Ascending aorta (tissue), 2 donors: Measurements from ENCODE around the gene RGS9. TPM values are rescaled to one million over a fixed set of nuclear protein-coding genes. Genes with fewer than 3 reads are reported as not detected.

Experiments
- DNase-seq, 2 donors: peaks; one replicate each; pipeline ENCODE4 v3.0.0-alpha.2; 2019; ENCODE audit warnings: low spot score in 2 of 2
- H3K27ac ChIP-seq, 2 donors: fragments of 200-600 bp; sonication (generic); one replicate each; pipeline ENCODE4 v1.5.1; 2016 to 2017; ENCODE audit warnings: mild to moderate bottlenecking in 1 of 2
- H3K27me3 ChIP-seq: fragments of 200-600 bp; sonication (generic); one replicate; pipeline ENCODE4 v1.5.1; 2017
- H3K36me3 ChIP-seq, 2 donors: fragments of 200-600 bp; sonication (generic); one replicate each; pipeline ENCODE4 v1.5.1; 2016
- H3K4me1 ChIP-seq, 2 donors: fragments of 200-600 bp; sonication (generic); one replicate each; pipeline ENCODE4 v1.5.1; 2016 to 2017; ENCODE audit warnings: mild to moderate bottlenecking in 1 of 2
- H3K4me3 ChIP-seq, 2 donors: fragments of 200-600 bp; sonication (generic); one replicate each; pipeline ENCODE4 v1.5.1; 2016 to 2017; ENCODE audit warnings: mild to moderate bottlenecking in 1 of 2
- H3K9me3 ChIP-seq, 2 donors: fragments of 200-600 bp; sonication (generic); one replicate each; pipeline ENCODE4 v1.5.1; 2016
- CTCF ChIP-seq, 3 experiments: fragments of 200-600 bp in 2 of 3; fragments of 450-650 bp in 1 of 3; sonication (generic) in 2 of 3; IDR thresholded peaks; one replicate each; pipeline ENCODE4 v1.5.1; 2016 to 2019; ENCODE audit warnings: antibody characterized with exemption in 3 of 3, mild to moderate bottlenecking in 1 of 3, moderate library complexity in 1 of 3
- intact Hi-C: fragments of 100-400 bp; cut with DNase I; formaldehyde crosslinking; loops from one replicate; pipeline ENCODE4 v1.15.1; 2023
- total RNA-seq: library from RNA; depleted of rRNA; stranded (reverse); fragments of >200 nt; gene quantifications from one replicate; pipeline ENCODE4 v1.1.0, GENCODE V29; 2016

Gene RGS9
- total RNA-seq, 1 donor from 2014 or later, result 0.21 TPM

DNA sequence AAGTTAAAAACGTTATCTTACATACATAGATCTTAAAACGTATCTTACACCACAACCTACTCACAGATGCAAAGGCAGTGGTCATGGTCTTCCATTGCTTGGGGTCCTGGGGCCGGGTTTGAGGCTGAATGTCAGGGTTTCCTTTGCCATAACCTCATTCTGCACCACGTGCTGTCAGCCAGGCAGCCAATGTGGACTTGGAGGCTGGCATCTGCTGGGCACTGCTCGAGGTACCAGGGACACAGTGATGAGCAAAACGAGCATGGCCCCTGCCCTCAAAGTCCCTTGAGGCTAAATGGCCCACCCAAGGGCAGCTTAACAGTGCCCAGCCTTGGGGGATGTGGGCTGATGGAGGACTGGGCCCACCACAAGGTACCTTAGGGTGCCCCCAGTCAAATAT is 35.8 kb upstream of the RGS9 start:
- Histone ChIP-seq H3K27me3 (no peaks in the 10 kb centered on the region), H3K36me3 (no peaks in the 10 kb centered on the region), H3K4me1 (peaks cover 0 to 10% of the 10 kb centered on the region in 2 donors), H3K27ac (peak overlapping the region in 1 of 2 donors; percentile 58), H3K4me3 (peak overlapping the region; percentile 55 to 64), H3K9me3 (no peaks in the 10 kb centered on the region)
- intact Hi-C loops, result loop anchor here (5.0 kb wide), 1 partner anchor 124 kb away; no protein-coding TSS in a partner anchor
- DNase-seq, result no peak
- TF ChIP-seq CTCF (IDR thresholded peaks at IDR 0.05), result no peak

DNA sequence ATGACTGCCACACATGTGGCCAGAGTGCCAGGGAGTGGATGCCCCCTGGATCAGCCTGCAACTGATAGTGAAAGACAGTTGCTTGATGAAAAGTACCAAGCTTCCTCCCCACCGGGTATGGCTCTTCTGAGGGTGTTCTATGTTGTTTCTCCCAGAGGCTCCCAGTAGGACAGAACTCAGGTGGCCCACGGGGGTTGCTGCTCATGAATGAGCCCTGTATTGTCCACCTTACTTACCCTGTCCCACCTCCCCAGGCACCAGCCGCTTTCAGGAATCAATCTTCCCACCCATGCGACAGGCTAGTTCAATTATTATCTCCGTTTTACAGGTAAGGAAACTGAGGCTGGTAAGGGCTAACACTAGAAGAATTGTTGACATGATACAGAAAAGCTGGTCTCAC is 34.9 kb upstream of the RGS9 start:
- H3K9me3 ChIP-seq, result no peaks in the 10 kb centered on the region
- H3K27ac ChIP-seq, result no peak overlapping the region
- no peak for DNase-seq
- intact Hi-C loops, result loop anchor here (5.0 kb wide), 1 partner anchor 125 kb away; no protein-coding TSS in a partner anchor
- TF ChIP-seq CTCF (IDR thresholded peaks at IDR 0.05), result no peak
- H3K36me3 ChIP-seq, result no peaks in the 10 kb centered on the region
- no peak overlapping the region for H3K4me3 ChIP-seq
- H3K4me1 ChIP-seq, result peaks cover 0 to 11% of the 10 kb centered on the region in 2 donors
- no peaks in the 10 kb centered on the region for H3K27me3 ChIP-seq

- Histone ChIP-seq H3K36me3 (no peaks in the 10 kb centered on the region), H3K4me3 (no peak overlapping the region), H3K27me3 (no peaks in the 10 kb centered on the region), H3K4me1 (peaks cover 0 to 11% of the 10 kb centered on the region in 2 donors), H3K27ac (no peak overlapping the region), H3K9me3 (no peaks in the 10 kb centered on the region)
- TF ChIP-seq CTCF (IDR thresholded peaks at IDR 0.05), result no peak
- intact Hi-C loops, result loop anchor here (5.0 kb wide), 1 partner anchor 125 kb away; no protein-coding TSS in a partner anchor
- DNase-seq, result no peak
Observed at GRCh38 chr17:65102788-65103187, 34.4 kb upstream of the RGS9 start.

DNA sequence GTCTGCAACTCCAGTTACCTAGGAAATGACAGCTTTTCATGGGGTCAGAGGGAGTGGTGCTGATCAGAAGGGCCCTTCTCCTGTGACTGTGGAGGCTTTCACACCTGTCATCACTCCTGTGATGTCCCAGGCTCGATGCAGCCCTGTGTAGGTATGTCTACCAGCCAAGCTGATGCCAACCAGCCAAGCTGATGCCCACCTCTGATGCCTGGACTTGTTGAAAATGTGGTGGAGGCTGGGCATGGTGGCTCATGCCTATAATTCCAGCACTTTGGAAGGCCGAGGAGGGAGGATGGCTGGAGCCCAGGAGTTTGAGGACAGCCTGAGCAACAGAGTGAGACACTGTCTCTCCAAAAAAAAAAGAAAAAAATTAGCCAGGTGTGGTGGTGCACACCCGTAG is 33.7 kb upstream of the RGS9 start:
- intact Hi-C loops, result loop anchor here (5.0 kb wide), 1 partner anchor 126 kb away; no protein-coding TSS in a partner anchor
- Histone ChIP-seq H3K9me3 (no peaks in the 10 kb centered on the region), H3K36me3 (no peaks in the 10 kb centered on the region), H3K27ac (no peak overlapping the region), H3K27me3 (no peaks in the 10 kb centered on the region), H3K4me3 (no peak overlapping the region), H3K4me1 (peaks cover 0 to 11% of the 10 kb centered on the region in 2 donors)
- no peak for TF ChIP-seq CTCF (IDR thresholded peaks at IDR 0.05)
- no peak for DNase-seq

- H3K9me3 ChIP-seq, result no peaks in the 10 kb centered on the region
- no peak for DNase-seq
- no peak overlapping the region for H3K4me3 ChIP-seq
- no peaks in the 10 kb centered on the region for H3K27me3 ChIP-seq
- intact Hi-C loops, result loop anchor here (5.0 kb wide), 1 partner anchor 127 kb away; no protein-coding TSS in a partner anchor
- TF ChIP-seq CTCF (IDR thresholded peaks at IDR 0.05), result no peak
- H3K27ac ChIP-seq, result no peak overlapping the region
- H3K36me3 ChIP-seq, result no peaks in the 10 kb centered on the region
- H3K4me1 ChIP-seq, result peaks cover 0 to 11% of the 10 kb centered on the region in 2 donors
Observed at GRCh38 chr17:65103896-65104295, 33.3 kb upstream of the RGS9 start.

DNA sequence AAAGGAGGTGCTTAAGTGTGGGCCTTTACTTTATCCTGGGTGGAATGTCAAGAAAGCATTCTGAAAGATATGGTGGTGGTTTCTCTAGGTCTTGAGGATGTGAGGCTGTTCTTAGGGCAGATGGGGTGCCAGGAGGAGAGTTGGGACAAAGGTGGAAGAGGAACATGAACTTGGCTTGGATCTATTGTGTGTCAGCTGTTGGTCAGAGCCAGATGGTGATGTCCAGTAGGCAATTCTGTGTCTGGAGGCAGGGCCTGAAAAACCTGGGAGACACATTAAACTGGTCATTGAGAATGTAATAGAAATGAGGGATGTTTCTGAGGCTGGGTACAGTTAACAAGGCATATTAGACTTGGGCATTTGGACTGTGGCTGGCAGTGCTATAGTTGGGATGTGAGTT is 32.6 kb upstream of the RGS9 start:
- Histone ChIP-seq H3K4me3 (no peak overlapping the region), H3K36me3 (no peaks in the 10 kb centered on the region), H3K4me1 (peaks cover 0 to 11% of the 10 kb centered on the region in 2 donors), H3K27ac (no peak overlapping the region), H3K27me3 (no peaks in the 10 kb centered on the region), H3K9me3 (no peaks in the 10 kb centered on the region)
- DNase-seq, result no peak
- intact Hi-C loops, result loop anchor here (5.0 kb wide), 1 partner anchor 127 kb away; no protein-coding TSS in a partner anchor
- TF ChIP-seq CTCF (IDR thresholded peaks at IDR 0.05), result no peak
